Measurements from ENCODE around the gene AACS.

DNA sequence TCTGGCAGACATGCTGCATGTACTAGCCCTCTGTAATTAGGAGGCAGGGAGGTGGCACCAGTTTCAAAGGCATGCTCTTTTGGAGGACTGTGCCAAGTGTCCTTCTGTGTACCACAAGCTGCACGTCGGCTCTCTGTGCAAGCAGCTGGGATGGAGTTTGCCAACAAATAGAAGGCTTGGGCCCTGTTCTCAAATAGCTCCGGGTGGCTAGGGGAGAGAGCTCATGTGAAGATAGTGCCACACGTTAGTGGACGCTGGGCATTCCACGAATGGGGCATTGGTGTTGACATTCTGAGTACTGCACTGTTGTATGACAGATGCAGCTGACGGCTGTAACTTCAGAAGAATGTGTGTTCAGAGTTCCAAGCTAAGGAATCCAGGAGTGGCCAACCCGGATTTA is 4.4 kb downstream of the AACS start:
- TF ChIP-seq, protein P1, sequence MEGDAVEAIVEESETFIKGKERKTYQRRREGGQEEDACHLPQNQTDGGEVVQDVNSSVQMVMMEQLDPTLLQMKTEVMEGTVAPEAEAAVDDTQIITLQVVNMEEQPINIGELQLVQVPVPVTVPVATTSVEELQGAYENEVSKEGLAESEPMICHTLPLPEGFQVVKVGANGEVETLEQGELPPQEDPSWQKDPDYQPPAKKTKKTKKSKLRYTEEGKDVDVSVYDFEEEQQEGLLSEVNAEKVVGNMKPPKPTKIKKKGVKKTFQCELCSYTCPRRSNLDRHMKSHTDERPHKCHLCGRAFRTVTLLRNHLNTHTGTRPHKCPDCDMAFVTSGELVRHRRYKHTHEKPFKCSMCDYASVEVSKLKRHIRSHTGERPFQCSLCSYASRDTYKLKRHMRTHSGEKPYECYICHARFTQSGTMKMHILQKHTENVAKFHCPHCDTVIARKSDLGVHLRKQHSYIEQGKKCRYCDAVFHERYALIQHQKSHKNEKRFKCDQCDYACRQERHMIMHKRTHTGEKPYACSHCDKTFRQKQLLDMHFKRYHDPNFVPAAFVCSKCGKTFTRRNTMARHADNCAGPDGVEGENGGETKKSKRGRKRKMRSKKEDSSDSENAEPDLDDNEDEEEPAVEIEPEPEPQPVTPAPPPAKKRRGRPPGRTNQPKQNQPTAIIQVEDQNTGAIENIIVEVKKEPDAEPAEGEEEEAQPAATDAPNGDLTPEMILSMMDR (conservative IDR thresholded peaks at IDR 0.05; ENCODE audit: low read depth, low read length), result no peak
- no peak for TF ChIP-seq EZH2 (IDR thresholded peaks at IDR 0.05; ENCODE audit: borderline replicate concordance, low read depth, low read length, poor library complexity, severe bottlenecking)
